NCI-H1694 (cell line): Measurements from ENCODE around the gene FIGNL2.
A peak's percentile ranks its signal among the peaks of the same experiment; 100 is the strongest.
"Not testable (repeated sequence)": the region's sequence is repeated elsewhere in the genome, so short reads cannot be mapped to it uniquely, and the experiment has no call there.

Experiments used
- DNase-seq: peaks from one replicate; lab custom pipeline; 2025; lab: John Stamatoyannopoulos, UW

Gene FIGNL2

DNA sequence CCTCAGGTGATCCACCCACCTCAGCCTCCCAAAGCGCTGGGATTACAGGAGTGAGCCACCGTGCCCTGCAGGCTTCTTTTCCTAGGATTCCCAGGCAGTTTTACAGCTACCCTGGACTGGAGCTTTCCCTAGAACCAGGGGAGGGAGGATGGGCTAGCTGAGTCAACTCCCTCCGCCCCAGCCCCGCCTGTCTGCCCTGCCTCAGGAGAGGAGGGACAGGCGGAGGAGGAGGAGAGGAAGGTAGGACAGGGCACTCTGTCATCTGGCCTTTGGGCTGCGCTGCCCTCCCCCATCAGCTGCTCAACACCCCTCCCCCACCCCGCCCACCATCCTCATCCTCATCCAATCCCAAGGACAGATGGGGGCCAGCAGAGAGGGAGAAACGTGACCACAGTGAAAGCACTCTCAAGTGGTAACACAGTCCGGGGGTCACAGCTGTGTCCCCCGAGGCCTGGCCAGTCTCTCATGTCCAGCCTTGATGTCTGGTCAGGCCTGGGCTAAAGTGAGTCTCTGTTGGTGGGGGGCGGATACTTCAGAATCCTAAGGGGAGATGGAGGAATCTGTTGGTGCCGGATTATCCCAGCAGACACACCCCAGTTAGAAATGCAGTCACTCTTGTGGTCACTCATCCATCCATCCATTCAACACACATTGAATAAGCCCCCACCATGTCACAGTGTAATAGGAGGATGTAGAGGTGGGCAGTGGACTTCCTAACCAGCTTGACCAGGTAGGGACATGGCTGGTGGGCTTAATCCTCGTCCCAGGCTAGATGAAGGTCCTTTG, 12.3 kb downstream of the FIGNL2 start:
- no peak for DNase-seq

DNA sequence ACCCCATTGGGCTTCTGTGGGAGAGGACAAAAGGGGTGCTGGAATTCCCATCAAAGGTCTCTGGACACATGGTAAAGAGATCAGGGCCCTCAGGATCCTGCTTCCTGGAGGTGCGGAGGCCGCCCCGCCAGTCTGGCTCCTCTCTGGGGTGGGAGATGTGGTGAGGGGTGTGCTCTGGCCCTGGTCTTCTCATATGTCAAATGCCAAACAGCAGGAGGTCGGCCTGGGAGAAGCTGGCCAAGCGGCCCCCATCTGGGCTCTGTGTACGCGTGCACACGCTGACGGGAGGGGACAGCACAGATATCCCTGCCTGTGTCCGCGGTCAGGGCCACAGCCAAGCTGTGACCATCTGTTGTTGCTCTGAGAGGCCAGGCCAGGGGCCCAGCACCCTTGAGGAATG, 14.1 kb downstream of the FIGNL2 start:
- DNase-seq, result no peak

DNA sequence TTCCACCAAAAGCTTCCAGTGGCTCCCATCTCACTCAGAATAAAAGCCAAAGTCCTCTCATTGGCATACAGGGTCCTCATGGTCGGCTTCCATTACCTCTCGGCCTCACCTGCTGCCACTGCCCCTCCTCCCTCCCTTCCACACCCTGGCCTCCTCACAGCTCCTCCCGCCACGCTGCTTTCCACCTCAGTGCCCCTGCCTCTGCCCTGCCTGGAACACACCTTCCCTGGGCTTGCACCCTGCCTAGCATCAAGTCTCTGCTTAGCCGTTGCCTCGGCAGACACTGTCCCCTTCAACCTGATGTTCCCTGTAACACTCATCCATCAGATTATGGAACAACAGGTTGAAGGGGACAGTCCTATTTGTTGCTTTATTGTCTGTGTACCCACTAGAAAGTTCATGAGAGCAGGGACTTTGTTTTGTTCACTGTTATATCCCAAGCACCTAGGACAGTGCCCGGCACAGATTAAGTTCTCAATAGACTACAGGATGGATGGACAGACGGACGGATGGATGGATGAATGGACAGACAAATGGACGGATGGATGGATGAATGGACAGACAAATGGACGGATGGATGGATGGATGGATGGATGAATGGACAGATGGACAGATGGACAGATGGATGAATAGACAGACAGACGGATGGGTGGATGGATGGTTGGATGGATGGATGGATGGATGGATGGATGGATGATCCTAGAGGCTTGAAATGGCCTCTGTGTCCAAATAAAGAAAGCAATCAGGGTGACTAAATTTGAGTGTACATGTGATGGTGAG, 14.9 kb downstream of the FIGNL2 start:
- DNase-seq, result no peak

DNA sequence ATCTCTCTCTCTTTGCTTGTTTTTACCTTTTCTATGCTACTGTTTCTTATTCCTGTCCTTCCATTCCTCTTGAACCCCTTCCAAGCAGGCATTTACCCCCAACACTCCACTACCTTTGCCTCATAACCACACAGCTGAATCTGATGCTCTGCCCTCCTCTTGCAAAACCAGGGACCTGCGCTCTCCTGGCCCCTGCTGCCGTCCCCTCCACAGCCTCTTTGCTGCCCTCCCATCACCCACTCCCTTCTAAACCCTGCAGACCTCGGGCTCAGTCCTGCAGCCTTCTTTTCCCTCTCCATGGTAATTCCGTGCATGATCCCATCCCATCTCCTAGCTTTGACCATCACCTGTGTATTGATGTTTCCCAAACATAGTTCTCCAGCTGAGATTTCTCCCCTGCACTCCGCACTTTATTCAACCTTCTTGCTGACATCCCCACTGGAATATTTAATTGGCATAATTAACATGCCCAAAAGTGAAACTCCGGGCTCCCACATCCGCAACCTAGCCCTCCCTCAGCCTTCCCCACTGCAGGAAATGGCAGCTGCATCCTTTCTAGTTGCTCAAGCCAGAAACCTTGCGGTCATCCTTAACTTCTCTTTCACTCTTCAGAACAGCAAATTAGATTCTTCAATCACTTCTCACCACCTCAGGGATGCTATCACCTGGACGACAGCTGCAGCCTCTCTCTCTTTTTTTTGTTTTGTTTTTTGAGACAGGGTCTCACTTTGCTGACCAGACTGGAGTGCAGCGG, 16.0 kb downstream of the FIGNL2 start:
- DNase-seq, result no peak

DNA sequence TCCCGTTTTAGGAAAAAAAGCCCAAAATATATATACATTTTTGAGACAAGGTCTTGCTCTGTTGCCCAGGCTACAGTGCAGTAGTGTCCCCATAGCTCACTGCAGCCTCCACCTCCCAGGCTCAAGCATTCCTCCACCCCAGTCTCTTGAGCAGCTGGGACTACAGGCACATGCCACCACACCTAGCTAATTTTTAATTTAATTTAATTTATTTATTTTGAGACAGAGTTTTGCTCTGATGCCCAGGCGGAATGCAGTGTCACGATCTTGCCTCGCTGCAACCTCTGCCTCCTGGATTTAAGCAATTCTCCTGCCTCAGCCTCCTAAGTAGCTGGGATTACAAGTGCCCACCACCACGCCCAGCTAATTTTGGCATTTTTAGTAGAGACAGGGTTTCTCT, 16.7 kb downstream of the FIGNL2 start:
- not testable (repeated sequence) for DNase-seq

DNA sequence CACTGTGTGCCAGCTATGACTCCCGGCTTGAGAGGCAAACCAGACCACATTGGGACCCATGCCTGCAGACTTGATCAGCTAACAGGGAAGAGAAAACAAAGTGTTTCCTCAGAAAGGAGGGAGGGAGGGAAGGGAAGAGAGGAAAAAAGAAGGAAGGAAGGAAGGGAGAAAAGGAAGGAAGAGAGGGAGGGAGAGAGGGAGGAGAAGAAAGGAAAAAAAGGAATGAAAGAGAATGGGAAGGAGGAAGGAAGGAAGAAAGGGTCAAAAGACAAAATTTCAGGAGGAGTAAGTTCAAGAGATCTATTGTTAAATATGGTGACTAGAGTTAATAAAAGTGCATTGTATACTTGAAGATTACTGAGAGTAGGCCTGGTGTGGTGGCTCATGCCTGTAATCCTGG, 18.9 kb downstream of the FIGNL2 start:
- no peak for DNase-seq

DNA sequence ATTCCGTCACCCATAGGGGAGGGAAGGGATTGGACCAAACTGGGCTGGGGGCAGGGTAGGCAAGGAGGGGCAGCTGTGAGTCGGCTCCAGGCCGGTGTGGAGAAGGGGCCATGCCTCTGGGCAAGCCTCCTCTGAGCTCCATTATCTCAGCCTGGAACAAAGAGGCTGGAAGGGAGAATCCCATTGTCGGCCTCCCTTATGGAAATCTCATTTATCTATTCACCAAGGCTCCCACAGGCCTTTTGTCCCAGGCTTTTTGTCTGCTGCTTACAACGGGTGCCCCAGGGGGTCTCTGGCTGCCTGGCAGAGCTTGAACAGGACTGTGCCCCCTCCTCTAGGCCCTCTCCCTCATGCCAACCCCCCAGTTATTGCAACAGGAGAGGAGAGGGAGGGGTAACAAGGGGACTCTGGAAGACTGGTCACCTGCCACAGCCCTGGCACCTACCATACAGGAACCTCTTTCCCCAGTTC, 19.5 kb downstream of the FIGNL2 start:
- DNase-seq, result no peak

DNA sequence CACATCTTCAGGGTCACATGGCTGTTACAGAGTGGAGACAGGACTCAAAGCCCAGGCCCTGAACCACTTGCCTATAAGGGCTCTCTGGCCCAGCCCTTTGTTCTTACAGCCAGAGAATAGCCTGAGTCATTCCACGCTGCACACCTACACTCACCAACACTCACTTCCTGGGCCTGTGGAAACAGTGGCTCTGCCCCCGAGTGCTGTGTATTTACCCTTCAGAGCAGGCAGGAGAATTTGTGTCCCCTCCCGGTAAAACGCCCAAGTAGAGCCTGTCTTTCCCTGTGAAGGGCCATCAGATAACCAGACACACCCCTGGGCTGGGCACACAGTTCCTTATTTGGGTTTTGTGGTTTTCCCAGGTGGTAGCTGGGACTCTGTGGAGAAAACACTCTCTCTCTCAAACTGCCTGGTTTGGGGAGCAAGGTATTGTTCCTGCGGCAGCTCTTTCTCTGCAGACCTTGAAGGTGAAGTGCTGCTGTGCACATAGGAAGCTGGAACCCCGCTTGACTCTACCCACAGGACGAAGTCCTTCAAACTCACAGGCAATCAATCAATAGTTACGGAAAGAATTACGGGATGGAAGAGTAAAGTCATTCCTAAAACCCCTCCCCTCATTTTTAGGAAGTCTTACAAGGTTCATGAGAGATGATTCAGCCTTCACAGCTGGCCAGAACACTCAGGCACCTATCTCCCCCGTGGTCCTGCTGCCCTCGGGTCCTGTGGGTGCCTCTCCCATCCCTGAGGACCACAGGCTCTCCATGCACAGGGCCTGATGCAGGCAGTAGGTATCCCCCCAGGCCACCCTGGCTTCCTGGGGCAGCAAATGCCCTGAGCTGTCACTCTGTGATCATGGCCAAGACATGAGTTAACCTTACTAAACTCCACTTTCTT, 20.3 kb downstream of the FIGNL2 start:
- DNase-seq, result no peak

DNA sequence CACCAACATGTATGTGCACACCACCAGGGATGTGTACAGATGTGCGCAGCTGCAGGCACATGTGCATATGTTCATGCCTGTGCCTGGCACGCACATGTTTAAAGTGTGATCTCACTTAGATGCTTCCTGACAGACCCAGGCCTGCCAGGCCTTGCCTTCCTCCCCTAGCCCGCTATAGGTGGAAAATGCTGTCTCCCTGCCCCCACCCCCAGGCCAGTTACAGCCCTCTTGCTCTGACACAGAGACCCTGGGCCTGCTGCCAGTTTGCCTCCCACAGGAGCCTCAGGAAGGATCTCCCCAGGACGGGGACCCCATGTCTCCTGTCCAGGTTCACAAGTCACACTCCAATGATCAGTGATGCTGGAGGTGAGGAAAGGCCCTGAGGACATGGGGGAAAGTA, 21.6 kb downstream of the FIGNL2 start:
- DNase-seq, result no peak

DNA sequence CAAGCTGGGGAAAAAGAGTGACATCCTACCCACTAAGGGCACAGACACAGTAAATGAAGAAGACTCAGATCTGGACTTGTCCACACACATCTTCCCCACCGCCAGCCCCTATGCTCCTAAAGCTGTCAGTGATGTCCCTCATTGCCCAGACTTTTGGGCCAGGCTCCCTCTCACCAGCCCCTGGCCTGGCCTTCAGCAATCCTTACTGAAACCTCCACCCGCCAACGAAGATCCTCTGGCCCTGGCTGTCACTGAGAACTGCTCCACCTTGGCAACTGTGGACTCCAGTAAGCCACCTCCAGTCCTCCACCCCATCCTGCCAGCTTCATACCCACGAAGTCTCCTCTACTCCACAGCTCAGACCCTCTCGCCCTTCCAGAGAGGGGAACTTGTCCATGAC, 23.3 kb downstream of the FIGNL2 start:
- no peak for DNase-seq

DNA sequence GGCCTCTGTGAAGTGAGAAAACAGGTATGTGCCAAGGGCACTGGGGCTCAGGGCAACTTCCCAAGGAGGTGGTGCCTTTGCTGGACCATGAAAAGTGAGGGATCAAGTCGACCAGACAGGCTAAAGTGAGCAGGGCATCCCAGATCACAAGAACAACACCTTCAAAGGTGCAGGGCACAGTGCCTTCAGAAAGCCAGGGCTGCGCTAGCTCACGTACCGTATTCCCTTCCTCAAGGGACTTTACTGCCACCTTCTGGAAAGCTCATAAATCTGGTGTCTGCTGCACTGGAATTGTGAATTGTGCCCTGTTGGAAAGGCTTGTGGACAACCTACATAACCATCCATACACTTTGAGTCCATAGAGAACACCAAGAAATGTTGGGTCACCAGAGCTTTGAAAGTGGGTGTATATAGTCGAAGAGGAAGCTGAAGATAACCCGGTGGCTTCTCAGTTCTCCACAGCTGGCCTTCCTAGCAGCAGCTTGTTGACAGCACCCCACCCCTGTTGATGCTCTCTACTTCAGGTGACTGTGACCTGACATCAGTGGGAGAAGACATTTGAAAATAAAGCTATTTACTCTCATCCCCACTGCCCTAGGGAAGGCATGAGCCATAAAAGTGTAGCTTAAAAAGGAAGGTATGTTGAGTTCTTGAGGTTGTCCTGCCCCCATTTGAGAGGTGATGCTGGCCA, 24.5 kb downstream of the FIGNL2 start:
- peak; percentile 40 for DNase-seq

DNA sequence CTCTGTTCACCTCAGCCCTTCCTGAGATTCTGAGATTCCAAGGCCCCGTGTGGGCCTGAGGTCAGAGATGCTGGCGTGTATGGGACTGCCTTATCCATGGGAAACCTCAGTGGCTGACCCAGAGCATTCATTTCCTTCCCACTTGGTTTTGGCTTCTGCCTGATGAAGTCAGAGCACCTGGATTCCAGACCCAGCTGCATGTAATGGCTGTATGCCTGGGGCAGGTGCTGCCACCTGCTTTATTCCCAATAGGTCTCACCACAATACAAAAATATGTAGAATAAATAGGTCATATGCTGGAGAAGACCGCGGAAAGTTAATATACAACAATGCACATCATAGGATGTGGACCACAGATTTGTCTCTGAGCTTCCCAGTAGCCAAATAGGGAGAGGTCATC, 25.6 kb downstream of the FIGNL2 start:
- no peak for DNase-seq

DNA sequence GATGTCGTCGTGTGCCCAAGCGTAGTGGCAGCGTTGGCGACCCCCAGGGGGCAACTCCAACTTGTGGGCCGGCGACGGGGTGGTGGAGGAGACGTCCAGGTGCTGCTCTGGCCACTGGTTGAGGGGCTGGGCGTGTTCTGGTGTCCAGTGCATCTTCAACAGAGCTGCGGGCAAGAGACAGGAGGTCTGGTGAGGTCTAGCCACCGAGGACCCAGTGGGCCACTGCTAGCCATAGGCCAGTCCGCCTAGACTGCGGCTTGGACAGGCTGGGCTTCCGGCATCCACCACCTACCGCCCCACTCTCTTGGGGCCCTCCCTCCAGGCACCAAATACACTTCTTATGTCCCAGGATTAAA, 26.3 kb downstream of the FIGNL2 start:
- no peak for DNase-seq

DNA sequence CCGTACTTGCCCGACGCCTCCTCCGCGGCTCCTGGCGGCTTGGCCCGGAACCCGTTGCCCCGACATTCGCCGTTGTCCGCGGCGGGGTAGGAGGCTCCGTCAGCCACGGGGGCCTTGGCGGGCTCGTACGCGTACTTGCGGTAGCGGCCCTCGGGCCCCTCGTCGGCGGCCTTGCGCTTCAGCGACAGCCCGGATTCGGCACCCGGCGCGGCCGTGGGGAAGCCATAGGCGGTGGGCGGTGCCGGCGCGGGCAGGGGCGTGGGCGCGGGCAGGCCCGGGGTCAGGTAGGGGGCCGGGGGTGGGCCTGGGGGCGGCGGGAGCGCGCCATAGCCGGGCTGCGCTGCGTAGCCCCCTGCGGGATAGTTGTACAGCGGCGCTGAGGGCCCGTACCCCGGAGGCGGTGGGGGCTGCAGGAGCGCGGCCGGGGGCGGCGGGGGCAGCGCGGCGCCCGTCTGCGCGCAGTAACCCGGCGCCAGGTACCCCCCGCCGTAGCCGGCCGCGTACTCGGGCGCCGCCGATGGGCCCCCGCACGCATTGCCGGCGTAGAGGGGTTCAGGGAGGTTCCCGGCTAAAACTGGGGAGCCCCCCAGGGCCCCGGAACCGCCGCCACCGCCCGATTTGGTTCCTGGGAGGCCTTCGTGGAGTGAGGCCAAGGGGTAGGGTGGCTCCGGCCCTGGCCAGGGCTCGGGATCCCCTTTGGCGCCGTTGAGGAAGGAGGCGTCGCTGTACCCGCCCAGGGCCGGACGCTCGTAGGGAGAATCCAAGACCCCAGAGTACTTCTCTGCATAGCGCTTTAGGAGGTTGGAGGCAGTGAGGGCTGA, 26.9 kb downstream of the FIGNL2 start:
- DNase-seq, result no peak

DNA sequence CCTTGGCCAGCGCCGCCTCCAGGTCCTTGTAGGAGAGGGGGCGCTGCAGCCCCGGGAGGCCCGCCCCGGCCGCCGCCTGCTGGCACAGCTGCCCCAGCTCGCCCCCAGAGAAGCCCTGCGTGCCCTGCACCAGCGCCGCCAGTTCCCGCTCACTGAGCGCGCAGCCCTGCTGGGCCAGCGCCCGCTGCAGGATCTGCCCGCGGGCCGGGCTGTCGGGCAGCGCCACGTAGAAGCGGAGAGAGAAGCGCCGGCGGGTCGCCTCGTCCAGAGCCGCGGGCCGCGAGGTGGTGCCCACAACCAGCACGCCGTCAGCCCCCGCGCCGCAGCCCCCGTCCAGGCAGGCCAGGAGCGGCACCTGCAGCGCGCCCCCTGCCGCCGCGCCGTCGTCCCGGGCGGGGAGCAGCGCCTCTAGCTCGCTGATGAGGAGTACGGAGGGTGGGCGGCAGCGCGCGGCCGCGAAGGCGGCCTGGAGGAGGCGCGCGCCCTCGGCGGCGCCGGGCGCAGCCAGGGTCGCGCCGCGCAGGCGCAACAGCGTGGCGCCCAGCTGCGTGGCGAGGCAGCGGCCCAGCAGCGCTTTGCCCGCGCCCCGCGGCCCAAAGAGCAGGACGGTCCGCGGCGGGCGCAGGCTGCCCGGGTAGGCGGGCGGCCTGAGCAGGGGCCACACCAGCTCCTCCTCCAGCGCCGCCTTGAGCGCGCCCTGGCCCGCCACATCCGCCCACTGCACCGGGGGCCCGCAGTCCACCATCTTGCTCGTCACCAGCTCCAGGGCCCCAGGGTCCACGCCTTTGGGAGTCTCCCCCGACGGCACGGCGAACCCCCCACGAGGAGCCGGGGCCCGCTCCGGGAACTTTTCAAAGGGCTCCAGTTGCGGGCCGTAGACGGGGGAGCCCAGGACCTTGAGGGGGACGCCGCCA, 27.7 kb downstream of the FIGNL2 start:
- DNase-seq, result peak; percentile 55

DNA sequence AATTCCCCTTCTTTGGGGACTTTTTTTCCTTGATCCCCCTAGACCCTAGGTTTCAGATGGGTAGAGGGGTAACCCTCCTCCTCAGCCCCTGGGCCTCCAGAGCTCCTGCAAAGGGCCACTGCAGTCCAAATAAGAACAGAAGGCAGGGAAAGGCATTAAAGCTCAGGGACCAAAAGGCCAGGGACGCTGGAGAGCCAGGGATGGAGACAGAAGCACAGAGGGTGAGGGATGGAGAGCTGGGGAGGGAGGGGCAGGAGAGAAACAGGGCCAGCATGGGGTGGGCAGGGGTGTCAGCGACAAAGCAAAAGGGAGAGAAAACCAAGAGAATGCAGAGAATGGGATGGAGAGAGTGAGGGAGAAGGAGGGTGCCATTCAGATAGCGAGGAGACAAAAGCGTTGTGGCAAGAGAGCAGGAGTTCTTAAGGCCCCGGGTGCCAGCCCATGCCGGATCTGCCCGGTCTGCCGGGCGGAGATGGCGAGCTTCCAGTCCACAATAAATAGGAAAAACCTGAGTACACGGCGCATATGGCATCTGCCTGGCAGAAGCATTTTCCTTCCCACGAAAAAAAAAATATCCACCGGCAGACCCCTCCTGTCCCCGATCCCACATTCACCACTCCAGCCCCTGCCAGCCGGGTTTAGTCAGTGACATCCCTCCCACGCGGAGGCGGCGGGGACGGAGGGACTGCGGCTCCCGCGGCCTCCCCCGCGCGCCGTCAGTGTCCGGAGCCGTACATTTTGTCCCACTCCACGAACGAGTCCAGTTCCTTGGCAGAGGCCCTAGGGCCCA, 28.6 kb downstream of the FIGNL2 start:
- no peak for DNase-seq

DNA sequence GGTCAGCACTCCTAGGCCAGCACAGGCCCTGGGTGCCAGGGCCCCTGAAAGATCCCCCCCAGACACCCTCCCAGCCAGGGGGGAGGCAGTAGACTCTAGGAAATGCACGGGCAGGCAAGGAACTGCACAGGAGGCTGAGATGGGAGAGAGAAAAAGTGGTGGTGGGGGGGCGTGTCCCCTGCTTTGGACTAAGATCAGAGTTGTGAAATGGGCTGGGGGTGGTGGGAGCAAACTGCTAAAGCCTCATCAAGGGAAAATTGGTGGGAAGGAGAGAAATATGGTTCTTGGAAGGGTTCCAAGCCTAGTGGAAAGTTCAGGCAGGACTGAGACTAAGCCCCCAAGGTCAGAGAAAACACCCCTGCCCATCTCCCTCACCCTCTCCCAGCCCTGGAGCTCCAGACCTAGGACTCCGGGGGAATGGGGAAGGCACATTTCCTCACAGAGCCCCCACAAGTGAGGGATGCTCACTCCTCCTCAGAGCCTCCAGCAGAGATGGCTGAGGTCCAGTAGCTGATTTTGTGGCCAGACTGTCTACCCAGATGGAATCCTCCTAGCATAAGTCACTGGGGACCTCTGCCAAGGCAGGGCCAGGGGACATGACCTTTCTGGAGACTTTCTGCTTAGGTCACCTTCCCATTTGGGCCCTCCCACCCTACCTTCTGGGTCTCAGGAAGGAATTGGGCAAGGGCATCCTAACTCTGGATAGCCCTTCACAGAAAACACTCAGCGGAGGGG, 29.8 kb downstream of the FIGNL2 start:
- DNase-seq, result no peak

DNA sequence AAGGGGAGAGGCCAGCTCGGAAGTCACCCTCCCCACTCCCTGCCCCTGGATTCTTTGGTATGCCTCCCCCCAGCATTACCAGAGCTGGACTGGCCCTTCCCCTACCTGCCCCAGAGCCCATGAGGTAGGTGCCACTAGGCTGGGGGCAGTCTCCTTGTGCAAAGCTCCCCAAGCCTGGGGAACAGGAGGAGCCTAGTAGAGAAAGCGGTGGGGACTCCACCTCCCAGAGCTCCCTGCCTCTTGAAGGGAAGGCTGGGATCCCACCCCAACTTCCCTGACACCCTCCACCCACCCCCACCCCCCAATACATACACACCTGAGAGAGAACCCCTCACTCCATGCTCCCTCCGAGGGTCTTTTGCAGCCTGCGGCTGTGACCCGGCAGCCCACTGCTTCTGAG, 30.4 kb downstream of the FIGNL2 start:
- no peak for DNase-seq
